ENCODE measurements around the gene ZBTB38. TPM values are rescaled to one million over a fixed set of nuclear protein-coding genes. Genes with fewer than 3 reads are reported as not detected.

The ZBTB38 gene
- total RNA-seq, 4 donors from 2014 or later = 160 to 415 (median 232) TPM

GRCh38 chr3:141391298-141391990 lies 23.1 kb downstream of the ZBTB38 start:
- H3K36me3 ChIP-seq = peaks cover 0 to 4% of the 10 kb centered on the region in 2 donors
- TF ChIP-seq POLR2A (IDR thresholded peaks at IDR 0.05) (no peak), CTCF (IDR thresholded peaks at IDR 0.05 in 4 of 5, conservative IDR thresholded peaks at IDR 0.05 in 1 of 5) (no peak)
- H3K4me1 ChIP-seq = peaks cover 0 to 3% of the 10 kb centered on the region in 2 donors
- in situ Hi-C loops (cut with MboI; ENCODE audit: low sequenced_read_pairs in 4 of 4) (no loop called here), intact Hi-C loops (cut with DNase I; ENCODE audit: low total_unique reads) (no loop called here)
- H3K27me3 ChIP-seq = no peaks in the 10 kb centered on the region
- ATAC-seq (no peak), DNase-seq (no peak)
- H3K9me3 ChIP-seq = no peaks in the 10 kb centered on the region
- H3K4me3 ChIP-seq = no peak overlapping the region
- H3K27ac ChIP-seq = no peak overlapping the region

- Histone ChIP-seq H3K4me1 (peaks cover 0 to 3% of the 10 kb centered on the region in 2 donors), H3K36me3 (peaks cover 0 to 9% of the 10 kb centered on the region in 2 donors), H3K27me3 (no peaks in the 10 kb centered on the region), H3K27ac (no peak overlapping the region), H3K4me3 (no peak overlapping the region), H3K9me3 (no peaks in the 10 kb centered on the region)
- TF ChIP-seq POLR2A (IDR thresholded peaks at IDR 0.05) (no peak), CTCF (IDR thresholded peaks at IDR 0.05 in 4 of 5, conservative IDR thresholded peaks at IDR 0.05 in 1 of 5) (no peak)
- in situ Hi-C loops (cut with MboI; ENCODE audit: low sequenced_read_pairs in 4 of 4) (no loop called here), intact Hi-C loops (cut with DNase I; ENCODE audit: low total_unique reads) (no loop called here)
- DNase-seq = no peak
- no peak for ATAC-seq
Observed at GRCh38 chr3:141391991-141392316, 23.6 kb downstream of the ZBTB38 start.

- H3K9me3 ChIP-seq = no peaks in the 10 kb centered on the region
- intact Hi-C loops (cut with DNase I; ENCODE audit: low total_unique reads) (no loop called here), in situ Hi-C loops (cut with MboI; ENCODE audit: low sequenced_read_pairs in 4 of 4) (no loop called here)
- H3K36me3 ChIP-seq = peaks cover 0 to 14% of the 10 kb centered on the region in 2 donors
- H3K27me3 ChIP-seq = no peaks in the 10 kb centered on the region
- ATAC-seq (no peak), DNase-seq (no peak)
- peaks cover 0 to 3% of the 10 kb centered on the region in 2 donors for H3K4me1 ChIP-seq
- H3K27ac ChIP-seq = no peak overlapping the region
- no peak overlapping the region for H3K4me3 ChIP-seq
- TF ChIP-seq CTCF (IDR thresholded peaks at IDR 0.05 in 4 of 5, conservative IDR thresholded peaks at IDR 0.05 in 1 of 5) = no peak
- TF ChIP-seq POLR2A (IDR thresholded peaks at IDR 0.05) = no peak
Observed at GRCh38 chr3:141392416-141392815, 24.1 kb downstream of the ZBTB38 start.

- peaks cover 0 to 3% of the 10 kb centered on the region in 2 donors for H3K4me1 ChIP-seq
- intact Hi-C loops (cut with DNase I; ENCODE audit: low total_unique reads) (no loop called here), in situ Hi-C loops (cut with MboI; ENCODE audit: low sequenced_read_pairs in 4 of 4) (no loop called here)
- TF ChIP-seq POLR2A (IDR thresholded peaks at IDR 0.05) = no peak
- no peak for TF ChIP-seq CTCF (IDR thresholded peaks at IDR 0.05 in 4 of 5, conservative IDR thresholded peaks at IDR 0.05 in 1 of 5)
- H3K27ac ChIP-seq = no peak overlapping the region
- H3K36me3 ChIP-seq = peaks cover 0 to 14% of the 10 kb centered on the region in 2 donors
- H3K4me3 ChIP-seq = no peak overlapping the region
- no peak for DNase-seq
- no peak for ATAC-seq
- no peaks in the 10 kb centered on the region for H3K27me3 ChIP-seq
- H3K9me3 ChIP-seq = no peaks in the 10 kb centered on the region
Observed at GRCh38 chr3:141392897-141393734, 24.8 kb downstream of the ZBTB38 start.
